DOHH2 (cell line): ENCODE results near the gene PHF11.

Source experiments
- CTCF ChIP-seq: fragments of 200-600 bp; sonication (generic); IDR thresholded peaks from one replicate; pipeline ENCODE4 v1.5.1; 2014; ENCODE audit warnings: antibody characterized with exemption, mild to moderate bottlenecking, low read depth, low read length; ENCODE audit not compliant: poor library complexity, severe bottlenecking
- EZH2phosphoT487 ChIP-seq: fragments of 200-600 bp; sonication (generic); IDR thresholded peaks from 2 replicates; pipeline ENCODE4 v1.6.1; 2017; ENCODE audit warnings: borderline replicate concordance, mild to moderate bottlenecking, antibody characterized with exemption, low read length, moderate library complexity, mixed read lengths

- TF ChIP-seq CTCF (no peak), EZH2phosphoT487 (no peak)
These were observed 45.5 kb upstream of the PHF11 start for GRCh38 chr13:49450105-49450819.
